HG02884 (cell line): ENCODE data around the gene MLIP.
"Not testable (repeated sequence)": the region's sequence is repeated elsewhere in the genome, so short reads cannot be mapped to it uniquely, and the experiment has no call there.

Experiments
- ATAC-seq: cut with Tn5 transposase; IDR thresholded peaks from one replicate; pipeline ENCODE4 v1.9.1; 2021; ENCODE audit warnings: mild to moderate bottlenecking, moderate library complexity; ENCODE audit not compliant: unreplicated experiment

Gene MLIP

DNA sequence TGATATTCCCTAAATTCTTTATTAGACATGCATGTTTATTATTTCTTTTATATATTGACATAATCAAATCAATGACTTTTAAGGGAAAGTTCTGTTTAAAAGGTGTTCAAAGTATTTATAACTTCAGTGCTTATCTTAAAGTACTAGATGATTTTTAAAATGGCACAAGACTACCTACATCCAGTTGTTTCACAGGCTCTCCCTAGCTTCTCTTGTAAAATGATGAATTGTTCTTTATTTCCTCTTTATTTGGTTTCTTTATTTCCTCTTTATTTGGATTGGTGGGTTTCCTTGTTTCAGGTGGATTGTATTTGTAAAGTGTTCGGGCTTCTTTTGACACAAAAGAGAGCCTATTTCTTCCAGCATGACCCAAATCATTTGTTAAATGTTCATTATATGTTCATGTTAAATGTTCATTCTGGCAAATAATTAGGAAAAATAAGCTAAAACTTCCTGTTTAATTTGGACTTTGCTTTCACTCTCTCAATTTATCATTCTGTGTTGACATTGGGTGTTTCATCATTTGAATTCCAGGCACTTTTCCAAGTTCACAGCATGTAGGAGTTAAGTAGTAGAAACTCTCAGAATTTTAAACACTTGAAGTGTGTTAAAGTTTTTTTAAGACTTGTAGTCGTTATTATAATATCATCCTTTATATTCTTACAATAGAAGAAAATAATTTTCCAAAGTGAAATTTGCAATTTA lies 24.6 kb downstream of the MLIP start:
- no peak for ATAC-seq

DNA sequence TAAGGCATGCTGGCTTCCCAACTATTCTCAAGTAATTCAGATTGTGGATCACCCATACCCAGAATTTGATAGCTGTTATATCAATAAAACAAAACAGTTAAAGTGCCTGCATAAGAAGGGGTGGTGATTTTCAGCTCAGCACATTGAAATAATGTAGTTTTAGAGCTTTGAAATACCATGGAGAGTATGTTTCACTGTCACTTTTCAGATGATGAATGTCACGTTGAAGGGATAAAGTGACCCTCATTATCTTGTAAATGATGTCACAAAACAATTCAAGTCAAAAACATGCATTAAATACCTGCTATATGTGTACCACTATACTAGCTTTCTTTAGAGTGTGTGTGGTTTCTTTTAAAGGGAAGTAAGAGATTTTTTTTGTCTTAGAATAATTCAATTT lies 27.6 kb downstream of the MLIP start:
- ATAC-seq = no peak

DNA sequence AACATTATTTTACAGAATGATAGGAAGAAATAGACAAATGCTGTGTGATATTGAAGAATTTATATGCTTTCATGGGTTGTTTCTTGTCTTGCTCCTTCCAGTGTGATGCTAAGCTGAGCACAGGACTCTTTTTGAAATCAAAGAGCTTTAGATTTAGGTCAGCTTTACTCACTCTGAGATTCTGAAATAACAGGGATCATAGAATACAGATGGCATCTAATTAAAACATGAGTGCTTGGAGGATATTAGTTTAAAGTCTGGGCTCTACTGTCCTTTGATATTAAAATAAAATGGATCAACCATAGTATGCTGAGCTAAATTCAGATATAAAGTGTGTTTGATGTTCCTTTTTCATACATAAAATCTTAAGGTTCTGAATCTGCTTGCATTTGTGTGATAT lies 29.6 kb downstream of the MLIP start:
- no peak for ATAC-seq

DNA sequence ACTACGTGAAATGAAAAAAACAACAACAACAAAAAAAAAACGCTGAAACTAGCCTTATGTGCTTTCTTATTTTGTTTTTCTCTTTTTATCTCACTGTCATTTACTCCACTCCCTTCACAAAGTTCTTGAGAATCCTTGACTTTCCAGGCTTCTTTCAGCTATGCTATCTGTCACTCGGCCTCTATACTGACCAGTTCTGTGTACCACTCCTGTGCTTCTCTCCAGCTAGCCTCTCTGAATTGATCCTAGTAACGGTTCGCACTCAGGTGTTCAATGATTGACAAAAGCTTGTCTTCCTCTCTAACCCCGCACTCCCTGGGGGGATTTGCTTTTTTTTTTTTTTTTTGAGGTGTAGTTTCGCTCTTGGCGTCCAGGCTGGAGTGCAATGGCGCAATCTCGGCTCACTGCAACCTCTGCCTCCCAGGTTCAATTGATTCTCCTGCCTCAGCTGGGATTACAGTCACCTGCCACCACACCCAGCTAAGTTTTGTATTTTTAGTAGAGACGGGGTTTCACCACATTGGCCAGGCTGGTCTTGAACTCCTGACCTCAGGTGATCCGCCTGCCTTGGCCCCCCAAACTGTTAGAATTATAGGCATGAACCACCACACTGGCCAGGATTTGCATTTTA lies 31.8 kb downstream of the MLIP start:
- no peak for ATAC-seq

DNA sequence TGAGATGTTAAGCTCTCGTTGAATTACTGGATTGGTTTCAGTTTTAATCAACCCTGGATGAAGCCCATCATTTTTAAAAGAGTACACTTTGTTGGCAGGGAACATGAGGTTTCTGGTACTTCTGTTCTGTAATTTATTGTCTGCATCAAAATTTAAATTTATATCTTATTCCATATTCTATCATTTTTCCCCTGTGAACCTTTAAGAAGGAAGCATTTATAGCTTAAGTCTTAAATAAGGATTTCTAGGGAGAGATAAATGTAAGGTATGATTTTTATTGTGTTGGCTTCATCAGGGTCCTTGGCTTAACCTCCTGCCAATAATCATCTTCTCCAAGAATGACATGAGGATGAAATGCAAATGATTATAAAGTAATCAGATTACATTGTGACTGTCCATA lies 40.6 kb downstream of the MLIP start:
- ATAC-seq = no peak

DNA sequence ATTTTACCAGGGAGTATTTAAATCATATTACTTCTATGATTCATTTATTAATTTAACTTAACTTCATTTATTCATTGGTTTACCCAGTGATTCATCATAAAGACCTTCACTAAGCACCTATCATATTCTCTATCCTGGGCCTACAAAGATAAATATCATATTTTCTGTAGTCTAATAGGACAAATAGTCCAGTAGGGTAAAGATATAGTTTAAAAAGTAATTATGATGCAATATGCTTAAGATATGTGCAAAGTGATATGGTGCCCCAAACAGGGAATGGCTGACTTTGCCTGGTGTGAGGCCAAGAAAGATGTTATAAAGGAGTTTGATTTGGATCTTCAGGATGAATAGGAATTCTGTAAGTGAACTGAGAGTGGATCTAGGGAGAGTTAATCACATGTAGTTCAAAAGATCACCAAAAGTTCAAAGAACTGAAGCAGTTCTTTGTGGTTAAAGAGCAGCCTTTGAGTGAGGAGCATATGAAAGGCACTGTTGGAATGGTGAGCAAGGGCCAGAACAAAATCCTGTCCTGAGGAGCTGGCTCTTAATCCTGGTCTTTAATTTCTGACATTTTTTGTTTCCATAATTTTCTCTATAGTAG lies 45.5 kb downstream of the MLIP start:
- ATAC-seq = no peak

DNA sequence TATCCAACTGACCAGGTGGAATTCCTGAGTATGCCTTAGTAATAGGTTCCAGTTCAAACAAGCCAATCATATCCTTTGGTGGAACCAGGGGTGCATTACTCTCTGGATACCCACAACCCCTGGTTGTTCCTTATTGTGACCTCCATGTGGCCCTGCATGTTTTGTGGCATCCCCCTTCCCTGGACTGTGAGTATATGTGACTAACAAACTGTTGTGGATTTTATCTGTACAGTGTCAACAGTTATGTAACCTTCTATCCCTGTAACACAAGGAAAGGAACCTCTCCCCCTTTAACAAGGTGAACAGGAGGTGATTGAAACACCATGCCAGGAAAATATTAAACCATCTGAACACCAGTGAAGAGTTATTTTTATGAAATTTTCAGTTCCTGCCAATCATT lies 46.2 kb downstream of the MLIP start:
- no peak for ATAC-seq

DNA sequence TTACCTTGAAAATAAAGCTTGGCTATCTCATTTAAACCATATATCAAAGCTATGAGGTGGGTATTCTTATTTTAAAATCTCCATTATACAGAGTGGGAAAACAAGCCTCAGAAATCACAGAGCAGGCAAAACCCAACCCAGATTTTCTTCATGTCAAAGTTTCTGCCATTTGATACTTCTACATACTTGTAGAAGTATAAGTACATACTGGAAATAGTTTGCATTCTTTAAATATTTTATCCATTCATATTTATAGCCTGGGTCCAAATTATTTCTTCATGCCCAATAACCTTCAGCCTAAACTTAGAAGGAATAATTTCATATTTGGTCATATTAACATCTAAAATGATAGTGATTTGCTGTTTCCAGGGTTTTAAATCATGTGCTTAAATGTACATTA lies 61.8 kb downstream of the MLIP start:
- no peak for ATAC-seq

DNA sequence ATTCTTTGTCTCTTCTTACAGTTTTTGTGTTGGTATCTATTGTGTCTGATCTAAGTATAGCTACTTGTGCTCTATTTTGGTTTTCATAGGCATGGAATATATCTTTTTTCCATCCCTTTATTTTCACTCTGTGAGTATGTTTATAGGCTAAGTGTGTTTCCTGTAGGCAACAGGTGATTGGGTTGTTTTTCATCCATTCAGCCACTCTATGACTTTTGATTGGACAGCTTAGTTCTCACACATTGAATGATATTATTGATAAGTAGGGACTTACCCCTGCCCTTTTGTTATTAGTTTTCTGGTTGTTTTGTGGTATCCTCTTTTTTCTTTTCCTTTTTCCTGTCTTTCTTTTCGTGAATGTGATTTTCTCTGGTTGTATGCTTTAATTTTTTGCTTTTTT lies 67.9 kb downstream of the MLIP start:
- ATAC-seq = no peak

DNA sequence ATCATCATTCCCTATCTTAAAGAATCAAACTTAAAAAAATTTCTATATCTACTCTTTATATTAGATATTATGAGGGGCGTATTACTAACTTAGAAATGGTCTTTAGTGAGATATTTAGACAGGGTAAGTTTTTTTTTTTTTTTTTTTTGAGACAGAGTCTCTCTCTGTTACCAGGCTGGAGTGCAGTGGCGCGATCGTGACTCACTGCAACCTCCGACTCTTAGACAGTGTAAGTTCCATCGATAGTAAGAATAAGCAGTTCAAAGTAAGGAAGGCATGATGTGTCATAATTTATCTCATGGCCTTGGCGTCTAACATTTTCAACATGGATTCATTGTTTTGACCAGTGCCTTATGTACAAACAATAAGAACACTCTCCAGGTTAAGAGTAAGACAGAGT lies 72.4 kb downstream of the MLIP start:
- no peak for ATAC-seq

DNA sequence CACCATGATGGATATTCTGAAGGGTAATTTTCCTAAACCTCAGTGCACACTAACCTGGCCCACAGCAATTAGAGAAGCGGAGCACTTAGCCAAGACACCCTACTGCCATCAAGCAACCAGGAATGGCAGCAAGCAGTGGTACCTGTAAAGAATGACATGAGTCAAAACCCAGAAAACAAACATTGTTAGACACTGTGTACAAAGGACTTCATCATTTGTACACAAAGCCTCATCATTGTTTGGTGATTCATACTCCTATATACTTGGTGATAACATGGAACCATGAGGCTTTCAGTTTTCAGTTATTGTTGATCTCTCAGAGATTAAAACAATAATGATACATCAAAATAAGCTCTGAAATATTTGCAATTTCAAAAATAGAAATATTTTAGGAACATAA lies 74.6 kb downstream of the MLIP start:
- no peak for ATAC-seq

DNA sequence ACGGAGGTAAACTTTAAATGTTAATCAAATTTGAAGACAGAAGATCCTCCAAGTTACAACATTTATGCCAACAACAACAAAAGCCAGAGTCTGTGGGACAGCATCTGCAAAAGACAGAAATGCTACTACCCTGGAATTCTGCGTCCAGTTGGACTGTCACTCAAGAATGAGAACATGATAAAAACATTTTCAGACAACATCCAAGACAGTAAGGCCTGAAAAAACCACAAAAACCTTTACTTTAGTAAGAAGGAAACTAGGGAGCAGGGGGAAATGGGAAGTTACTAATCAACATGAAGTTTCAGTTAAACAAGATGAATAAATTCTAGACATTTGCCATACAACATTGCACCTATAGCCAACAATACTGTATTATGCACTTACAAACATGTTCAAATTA lies 77.6 kb downstream of the MLIP start:
- no peak for ATAC-seq

DNA sequence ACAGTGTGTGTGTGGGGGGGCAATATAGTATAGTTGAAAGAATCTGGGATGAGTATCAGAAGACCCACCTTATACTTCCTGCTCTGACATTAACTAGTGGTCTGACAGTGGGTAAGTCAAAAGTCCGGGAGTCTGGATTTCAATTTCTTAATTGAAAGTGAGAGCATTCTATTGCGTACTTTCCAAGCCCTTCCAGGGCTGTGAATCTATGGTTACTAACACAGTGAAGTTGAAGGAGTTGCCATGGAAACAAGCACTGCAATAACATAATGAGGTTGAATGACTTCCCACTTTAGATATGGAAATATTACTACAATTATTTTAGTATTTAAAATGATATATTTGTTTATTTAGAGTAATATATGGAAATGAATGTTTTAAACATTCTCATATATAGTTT lies 80.2 kb downstream of the MLIP start:
- no peak for ATAC-seq

DNA sequence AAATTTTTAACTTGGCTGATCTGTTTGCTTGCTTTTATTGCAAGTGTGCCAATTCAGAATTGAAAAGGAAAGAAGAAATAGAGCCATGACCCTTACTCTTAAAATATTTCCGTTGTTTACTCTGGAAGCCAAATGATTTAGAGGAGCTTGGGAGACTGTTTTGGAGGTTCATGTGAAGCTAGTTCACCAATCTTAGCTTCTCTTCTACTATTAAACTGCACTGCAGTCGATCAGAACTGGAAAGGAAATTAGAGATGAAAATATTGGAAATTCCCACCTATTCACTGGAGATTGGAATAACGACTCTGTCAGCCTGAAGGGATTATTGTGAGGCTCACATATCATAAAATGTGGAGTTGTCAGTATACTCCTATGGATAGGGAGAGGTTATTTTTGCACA lies 81.8 kb downstream of the MLIP start:
- no peak for ATAC-seq

DNA sequence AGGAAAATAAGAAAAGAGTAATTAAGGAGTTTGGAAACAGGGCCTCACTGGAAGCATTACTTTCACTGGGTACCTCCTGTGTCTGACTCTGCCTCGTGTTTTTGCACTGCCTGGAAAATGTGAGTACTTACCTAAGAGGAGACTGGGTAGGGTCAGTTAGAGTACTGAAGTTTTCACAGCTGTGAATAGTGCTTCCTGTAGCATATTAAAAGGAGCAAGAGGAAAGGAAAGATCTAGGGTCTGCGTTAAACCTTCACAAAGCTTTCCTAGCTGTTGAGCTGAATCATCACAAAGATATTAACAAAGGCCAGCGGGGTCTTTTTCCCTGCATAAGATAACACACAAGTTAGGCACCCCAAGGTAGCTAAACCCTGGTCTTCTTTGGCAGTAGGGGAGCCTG lies 82.3 kb downstream of the MLIP start:
- ATAC-seq = no peak

DNA sequence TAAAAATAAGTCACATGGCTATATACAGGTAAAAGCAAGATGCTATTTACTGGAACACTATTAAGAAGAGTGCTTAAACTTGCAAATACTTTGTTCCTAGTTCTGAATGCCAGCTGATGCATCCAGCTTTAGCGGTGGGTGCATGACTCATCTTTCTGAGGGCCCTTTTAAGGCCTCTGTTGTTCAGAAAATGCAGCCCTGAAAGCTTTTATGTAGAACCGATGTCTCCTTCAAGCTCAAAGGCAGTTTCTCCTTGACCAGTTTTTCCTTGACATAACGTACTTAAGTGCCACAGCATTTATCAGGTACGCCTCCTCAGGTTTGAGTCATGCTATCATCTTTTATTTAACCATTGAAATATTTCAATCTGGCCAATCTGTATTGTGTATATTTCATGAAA lies 82.8 kb downstream of the MLIP start:
- ATAC-seq = no peak

DNA sequence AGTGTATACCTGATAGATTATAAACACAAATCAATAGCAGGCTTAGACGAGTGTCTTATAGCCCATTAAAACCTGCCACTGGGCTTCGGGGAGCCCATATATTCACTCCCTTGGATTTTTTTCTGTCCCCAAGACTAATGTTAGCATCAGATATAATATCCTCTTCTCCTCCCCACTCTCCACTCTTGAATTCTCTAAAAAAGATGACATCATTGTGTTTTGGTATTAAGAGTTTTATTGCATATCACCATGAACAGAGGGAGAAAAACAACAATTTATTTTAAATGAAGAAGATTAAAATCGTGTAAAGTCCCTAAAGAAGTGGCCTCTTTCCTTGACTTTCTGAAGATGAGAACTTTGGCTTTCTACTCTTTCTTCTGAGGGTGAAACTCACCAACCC lies 84.4 kb downstream of the MLIP start:
- no peak for ATAC-seq

DNA sequence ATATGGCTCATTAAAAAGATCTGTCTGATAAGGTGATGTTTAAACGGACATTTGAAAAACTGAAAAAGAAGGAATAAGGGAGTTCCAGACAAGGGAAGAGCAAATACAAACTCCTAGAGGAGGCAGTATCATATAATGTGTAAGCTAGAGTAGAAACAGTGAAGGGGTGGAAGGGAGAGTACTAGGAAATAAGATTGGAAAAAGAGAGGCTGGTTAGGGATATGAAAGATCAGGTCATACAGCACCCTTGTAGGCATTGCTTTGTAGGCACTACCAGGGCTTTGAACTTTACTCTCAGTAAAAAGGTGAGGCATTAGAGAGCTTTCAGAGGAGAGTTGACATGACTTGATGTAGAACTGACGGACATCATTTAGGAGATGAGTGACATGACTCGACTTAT lies 85.7 kb downstream of the MLIP start:
- ATAC-seq = no peak

DNA sequence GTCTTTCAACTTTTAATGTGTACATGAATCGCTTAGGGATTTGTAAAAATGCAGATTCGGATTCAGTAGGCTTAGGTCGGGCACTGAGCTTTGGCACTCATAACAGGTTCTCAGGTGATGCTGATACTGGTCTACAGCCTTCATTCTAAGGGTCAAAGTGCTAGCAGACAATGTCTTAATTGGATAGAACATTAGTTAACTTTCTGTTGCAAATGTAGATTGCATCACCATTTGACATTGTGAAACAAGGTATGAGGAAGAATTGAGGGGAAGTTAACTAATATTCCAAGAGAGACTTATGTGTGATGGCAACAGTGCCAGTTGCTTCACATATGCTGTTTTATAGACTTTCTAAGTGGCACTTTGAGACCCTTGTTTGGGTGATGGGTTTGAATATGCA lies 86.9 kb downstream of the MLIP start:
- no peak for ATAC-seq

DNA sequence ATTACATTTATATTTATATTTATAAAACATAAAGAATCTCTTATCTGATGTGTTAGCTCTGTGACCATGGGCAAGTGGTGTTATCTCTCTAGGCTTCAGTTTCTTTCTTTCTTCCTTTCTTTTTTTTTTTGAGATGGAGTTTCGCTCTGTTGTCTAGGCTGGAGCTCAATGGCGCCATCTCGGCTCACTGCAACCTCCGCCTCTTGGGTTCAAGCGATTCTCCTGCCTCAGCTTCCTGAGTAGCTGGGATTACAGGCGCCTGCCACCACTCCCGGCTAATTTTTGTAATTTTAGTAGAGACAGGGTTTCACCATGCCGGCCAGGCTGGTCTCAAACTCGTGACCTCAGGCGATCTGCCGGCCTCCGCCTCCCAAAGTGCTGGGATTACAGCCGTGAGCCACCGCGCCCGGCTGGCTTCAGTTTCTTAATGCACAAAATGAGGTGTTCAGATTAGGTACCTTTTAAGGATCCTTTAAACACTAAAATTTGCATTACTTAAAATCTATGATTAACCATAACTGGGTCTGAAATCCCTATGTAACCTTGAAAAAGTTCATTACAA lies 92.3 kb downstream of the MLIP start:
- ATAC-seq = not testable (repeated sequence)

DNA sequence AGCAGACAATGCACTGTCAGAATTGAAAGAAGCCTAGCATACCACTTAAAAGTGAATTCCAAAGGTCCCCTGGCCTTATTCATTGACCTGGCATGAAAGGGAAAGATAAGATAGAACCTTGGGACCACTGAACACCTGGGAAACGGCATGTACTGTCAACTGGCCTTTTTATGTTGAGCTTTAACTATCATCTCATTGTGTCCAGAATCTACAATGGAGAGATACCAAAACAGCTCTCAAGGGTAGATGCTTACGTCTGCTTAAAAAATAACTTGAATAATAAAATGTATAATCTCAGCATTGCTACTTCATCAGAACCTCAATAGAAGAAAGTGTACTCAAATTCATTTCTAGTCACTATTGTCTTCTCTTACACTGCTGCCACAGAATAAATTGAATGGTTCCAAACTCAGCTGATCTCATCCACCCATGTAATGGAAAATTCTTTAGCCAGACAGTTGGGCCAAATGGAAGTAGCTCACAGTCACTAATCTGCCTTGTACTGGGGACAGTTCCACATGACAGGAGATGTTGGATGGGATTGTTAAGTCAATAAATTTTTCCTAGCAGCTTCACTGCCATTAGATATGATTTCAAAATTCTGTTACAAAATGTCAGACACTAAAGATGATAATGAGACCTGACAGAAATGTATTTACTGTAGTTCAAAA lies 93.8 kb downstream of the MLIP start:
- no peak for ATAC-seq

DNA sequence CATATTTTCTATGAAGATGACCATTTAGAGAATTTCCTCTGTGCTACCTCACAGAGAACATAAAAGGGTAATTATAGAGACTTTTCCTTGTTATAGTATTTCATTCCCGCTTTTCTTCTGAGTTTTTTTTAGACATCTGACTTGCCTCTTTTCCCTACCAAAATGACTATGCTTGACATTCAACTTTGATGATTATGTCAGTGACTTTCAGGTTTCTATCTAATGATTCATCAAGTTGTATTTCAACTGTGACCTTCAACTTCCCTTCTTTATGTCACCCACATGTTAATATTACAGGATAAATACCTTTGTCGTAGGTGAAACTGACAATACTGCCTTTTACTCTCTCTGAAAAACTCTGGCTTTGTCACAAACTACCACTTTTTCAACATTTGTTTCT lies 95.3 kb downstream of the MLIP start:
- no peak for ATAC-seq
